Neutrophil (primary cell): ENCODE results near the gene DSP.

Source experiments
- H3K27ac ChIP-seq: fragments of 200-600 bp; sonication (generic); 2 replicates; pipeline ENCODE4 v1.5.1; 2016; ENCODE audit warnings: mild to moderate bottlenecking, moderate library complexity
- H3K27me3 ChIP-seq: fragments of 200-600 bp; sonication (generic); 2 replicates; pipeline ENCODE4 v1.6.0; 2016; ENCODE audit warnings: mild to moderate bottlenecking
- H3K36me3 ChIP-seq: fragments of 200-600 bp; sonication (generic); 2 replicates; pipeline ENCODE4 v1.5.1; 2017
- H3K4me1 ChIP-seq, 2 experiments: fragments of 200-600 bp in 1 of 2; sonication (generic) in 1 of 2; 1 replicate in 1 of 2; 2 replicates in 1 of 2; pipeline versions ENCODE4 v1.5.1 to v1.6.1; 2013 to 2016; ENCODE audit warnings: low read depth in 1 of 2, low read length in 1 of 2, mild to moderate bottlenecking in 1 of 2, moderate library complexity in 1 of 2; ENCODE audit not compliant: control insufficient read depth in 1 of 2, insufficient read depth in 1 of 2
- H3K4me3 ChIP-seq, 2 experiments: fragments of 200-600 bp in 1 of 2; sonication (generic) in 1 of 2; 1 replicate in 1 of 2; 2 replicates in 1 of 2; pipeline ENCODE4 v1.5.1; 2013 to 2016; ENCODE audit warnings: low read depth in 1 of 2, low read length in 1 of 2, mild to moderate bottlenecking in 1 of 2, moderate library complexity in 1 of 2
- H3K9me3 ChIP-seq: fragments of 200-600 bp; sonication (generic); 2 replicates; pipeline ENCODE4 v1.5.1; 2016
- TF ChIP-seq, protein P1 (sequence below): fragments of 200-600 bp; sonication (generic); IDR thresholded peaks from 2 replicates; pipeline ENCODE4 v1.5.1; 2016; ENCODE audit warnings: antibody characterized with exemption

Gene DSP

DNA sequence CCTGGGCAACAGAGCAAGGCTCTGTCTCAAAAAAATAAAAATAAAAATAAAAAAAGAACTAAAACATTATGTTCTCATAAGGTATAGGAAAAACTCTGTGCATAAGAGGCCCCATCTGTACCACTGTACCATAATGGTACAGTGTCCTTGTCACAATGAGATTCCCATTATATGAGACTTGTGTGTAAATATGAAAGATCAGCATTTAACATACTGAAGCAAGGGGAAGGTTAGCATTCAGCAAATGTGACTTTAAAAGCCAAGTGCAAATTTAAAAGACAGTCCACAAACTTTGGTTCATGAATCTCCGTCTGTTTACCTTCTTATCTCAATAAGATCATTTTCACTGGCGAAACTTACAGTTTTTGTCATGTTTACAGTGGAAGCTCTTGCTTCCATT, 16.2 kb downstream of the DSP start:
- TF ChIP-seq, protein P1, sequence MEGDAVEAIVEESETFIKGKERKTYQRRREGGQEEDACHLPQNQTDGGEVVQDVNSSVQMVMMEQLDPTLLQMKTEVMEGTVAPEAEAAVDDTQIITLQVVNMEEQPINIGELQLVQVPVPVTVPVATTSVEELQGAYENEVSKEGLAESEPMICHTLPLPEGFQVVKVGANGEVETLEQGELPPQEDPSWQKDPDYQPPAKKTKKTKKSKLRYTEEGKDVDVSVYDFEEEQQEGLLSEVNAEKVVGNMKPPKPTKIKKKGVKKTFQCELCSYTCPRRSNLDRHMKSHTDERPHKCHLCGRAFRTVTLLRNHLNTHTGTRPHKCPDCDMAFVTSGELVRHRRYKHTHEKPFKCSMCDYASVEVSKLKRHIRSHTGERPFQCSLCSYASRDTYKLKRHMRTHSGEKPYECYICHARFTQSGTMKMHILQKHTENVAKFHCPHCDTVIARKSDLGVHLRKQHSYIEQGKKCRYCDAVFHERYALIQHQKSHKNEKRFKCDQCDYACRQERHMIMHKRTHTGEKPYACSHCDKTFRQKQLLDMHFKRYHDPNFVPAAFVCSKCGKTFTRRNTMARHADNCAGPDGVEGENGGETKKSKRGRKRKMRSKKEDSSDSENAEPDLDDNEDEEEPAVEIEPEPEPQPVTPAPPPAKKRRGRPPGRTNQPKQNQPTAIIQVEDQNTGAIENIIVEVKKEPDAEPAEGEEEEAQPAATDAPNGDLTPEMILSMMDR = no peak
- Histone ChIP-seq H3K27ac (no peak overlapping the region), H3K9me3 (no peaks in the 10 kb centered on the region), H3K4me1 (peaks cover 4% of the 10 kb centered on the region in 2 experiments), H3K27me3 (peaks cover 88% of the 10 kb centered on the region), H3K36me3 (no peaks in the 10 kb centered on the region), H3K4me3 (no peak overlapping the region)

DNA sequence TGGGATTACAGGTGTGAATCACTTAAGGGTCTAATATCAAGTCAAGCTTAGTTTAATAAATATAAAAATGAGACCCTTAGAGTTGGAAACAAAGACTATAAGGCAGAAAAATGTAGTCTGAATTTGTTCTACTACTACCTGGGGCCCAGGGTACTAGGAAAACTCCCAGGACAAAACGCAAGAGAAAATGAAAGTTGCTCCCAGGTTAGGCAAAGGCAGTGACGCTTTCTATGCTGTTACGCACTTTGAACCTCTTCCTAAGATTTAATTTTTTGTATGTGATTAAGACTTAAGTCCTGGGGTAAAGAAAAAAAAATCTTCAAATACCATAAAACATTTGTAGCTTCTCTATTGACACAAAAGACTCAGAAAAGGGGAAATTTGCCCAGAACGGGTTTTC, 17.3 kb downstream of the DSP start:
- H3K27me3 ChIP-seq = peaks cover 76% of the 10 kb centered on the region
- no peaks in the 10 kb centered on the region for H3K36me3 ChIP-seq
- no peak overlapping the region for H3K27ac ChIP-seq
- no peak overlapping the region for H3K4me3 ChIP-seq
- no peaks in the 10 kb centered on the region for H3K9me3 ChIP-seq
- TF ChIP-seq, protein P1 = no peak
- H3K4me1 ChIP-seq = peaks cover 8 to 14% of the 10 kb centered on the region in 2 experiments

DNA sequence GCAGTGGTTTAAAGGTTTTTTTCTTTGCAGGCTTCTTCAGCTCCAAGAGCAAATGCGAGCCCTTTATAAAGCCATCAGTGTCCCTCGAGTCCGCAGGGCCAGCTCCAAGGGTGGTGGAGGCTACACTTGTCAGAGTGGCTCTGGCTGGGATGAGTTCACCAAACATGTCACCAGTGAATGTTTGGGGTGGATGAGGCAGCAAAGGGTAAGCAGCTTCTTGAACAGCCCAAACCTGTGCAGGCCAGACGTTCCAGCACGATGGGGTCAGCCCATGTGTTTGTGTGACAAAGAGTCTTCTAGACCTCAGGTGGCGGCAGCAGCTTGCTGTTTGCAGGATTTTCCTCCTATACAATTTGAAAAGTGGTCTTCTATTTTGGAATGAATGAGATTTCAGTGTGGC, 17.7 kb downstream of the DSP start:
- H3K36me3 ChIP-seq = no peaks in the 10 kb centered on the region
- TF ChIP-seq, protein P1 = no peak
- peaks cover 72% of the 10 kb centered on the region for H3K27me3 ChIP-seq
- no peak overlapping the region for H3K27ac ChIP-seq
- peaks cover 8 to 14% of the 10 kb centered on the region in 2 experiments for H3K4me1 ChIP-seq
- no peak overlapping the region for H3K4me3 ChIP-seq
- no peaks in the 10 kb centered on the region for H3K9me3 ChIP-seq

DNA sequence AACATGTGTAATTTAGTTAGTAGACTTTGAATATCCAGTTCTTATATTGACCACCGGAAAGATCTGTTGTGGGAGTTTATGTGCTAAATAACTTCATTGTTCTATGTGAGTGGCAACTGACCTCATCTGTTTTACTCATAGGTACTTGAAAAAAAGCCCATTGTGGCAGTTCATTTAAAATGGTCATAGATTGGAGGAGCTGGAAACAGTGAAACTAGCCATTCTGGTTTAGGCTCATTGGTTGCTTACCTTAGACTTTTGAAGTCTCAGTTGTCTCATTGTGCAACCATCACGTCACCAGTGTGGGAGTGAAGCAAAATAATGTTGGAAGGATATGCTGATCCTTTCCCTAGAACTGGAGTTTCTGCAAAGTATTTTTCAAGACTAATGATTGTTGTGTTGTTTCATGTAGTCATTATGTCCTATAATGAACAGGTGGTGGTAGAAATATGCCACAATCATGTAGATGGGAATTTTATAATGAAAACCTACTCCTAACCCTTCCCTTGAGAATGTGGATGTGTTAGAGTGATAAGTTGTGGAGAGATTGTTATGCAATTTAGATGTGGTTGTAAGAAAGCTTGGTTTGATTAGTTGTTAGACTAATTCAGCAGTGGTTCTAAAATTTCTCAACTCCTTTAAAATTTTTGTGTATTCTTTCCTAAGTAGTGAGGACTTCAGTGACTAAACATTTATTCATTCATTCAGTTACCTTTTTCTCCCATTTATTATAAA, 18.3 kb downstream of the DSP start:
- peaks cover 66% of the 10 kb centered on the region for H3K27me3 ChIP-seq
- TF ChIP-seq, protein P1 = no peak
- H3K27ac ChIP-seq = no peak overlapping the region
- no peak overlapping the region for H3K4me3 ChIP-seq
- no peaks in the 10 kb centered on the region for H3K9me3 ChIP-seq
- peaks cover 8 to 14% of the 10 kb centered on the region in 2 experiments for H3K4me1 ChIP-seq
- H3K36me3 ChIP-seq = no peaks in the 10 kb centered on the region

DNA sequence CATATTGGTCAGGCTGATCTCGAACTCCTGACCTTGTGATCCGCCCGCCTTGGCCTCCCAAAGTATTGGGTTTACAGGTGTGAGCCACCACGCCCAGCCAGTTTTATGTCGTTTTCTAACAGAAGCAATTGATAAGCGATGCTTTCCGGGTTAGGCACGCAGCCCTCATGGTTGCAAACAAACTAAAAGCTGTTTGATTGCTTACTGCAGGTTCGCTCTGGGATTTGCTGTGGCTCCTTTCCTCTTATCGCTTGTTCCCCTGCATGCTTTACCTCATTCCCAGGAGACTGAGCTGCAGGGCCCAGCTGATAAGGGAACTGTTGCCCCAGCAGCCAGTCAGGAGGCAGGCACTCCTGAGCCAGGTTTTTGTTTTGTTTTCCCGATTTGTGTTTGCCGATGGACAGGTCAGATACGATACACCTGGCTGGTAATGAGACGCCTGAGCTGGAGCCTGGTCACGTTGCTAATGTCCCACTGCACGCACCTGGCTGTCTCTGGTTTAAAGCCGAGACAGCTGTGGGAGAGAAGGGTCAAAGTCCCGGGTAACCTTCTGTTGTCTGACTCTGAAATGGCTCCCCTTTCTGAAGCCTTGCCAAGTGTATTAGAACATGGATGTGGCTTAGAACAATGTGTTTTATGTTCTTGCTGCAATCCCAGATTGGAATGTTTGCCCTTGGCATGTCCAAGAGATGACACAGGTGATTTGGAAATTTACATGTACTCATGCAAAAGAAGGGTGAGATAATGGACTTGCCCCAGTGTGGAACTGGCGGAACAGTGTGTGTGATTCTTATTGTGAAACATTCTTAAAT, 19.9 kb downstream of the DSP start:
- Histone ChIP-seq H3K27me3 (peaks cover 64% of the 10 kb centered on the region), H3K9me3 (no peaks in the 10 kb centered on the region), H3K4me3 (no peak overlapping the region), H3K4me1 (peaks cover 8 to 14% of the 10 kb centered on the region in 2 experiments), H3K27ac (no peak overlapping the region), H3K36me3 (no peaks in the 10 kb centered on the region)
- TF ChIP-seq, protein P1 = no peak
